Measurements from ENCODE around the gene TUSC2.

DNA sequence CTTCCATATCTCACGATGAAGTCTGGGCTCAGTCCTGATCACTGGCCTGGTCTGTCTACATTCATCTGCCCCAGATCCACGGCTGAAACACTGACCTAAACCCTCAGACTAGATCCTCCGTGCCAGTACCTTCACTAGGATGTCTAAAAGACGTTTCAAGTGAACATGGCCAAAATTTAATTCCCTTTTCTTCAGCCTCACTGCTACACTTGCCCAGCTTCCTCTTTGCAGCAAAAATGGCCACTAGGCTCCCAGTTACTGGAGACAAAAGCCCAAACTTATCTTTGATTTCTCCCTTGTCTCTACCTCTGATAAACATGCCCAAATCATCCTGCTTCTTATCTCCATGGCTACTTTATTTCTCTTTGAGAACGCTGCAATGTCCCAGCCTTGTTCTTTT is 10.9 kb upstream of the TUSC2 start:
- TF ChIP-seq POLR2A (IDR thresholded peaks at IDR 0.05): no peak
- TF ChIP-seq CTCF (IDR thresholded peaks at IDR 0.05): no peak
